Spleen (tissue), 7 donors: Measurements from ENCODE around the gene SHMT2.

Experiments used
- CTCF ChIP-seq, 11 experiments: fragments of 200-600 bp in 7 of 11; fragments of 450-650 bp in 4 of 11; sonication (generic) in 4 of 11; IDR thresholded peaks in 8 of 11; conservative IDR thresholded peaks in 3 of 11; 1 replicate in 7 of 11; 2 replicates in 4 of 11; pipeline versions ENCODE4 v1.4.0 to v1.8.0; 2016 to 2021; ENCODE audit warnings: antibody characterized with exemption in 11 of 11, inconsistent platforms in 4 of 11, mild to moderate bottlenecking in 1 of 11
- POLR2A ChIP-seq, 3 donors: fragments of 450-650 bp; IDR thresholded peaks; one replicate each; pipeline ENCODE4 v1.5.1; 2017; ENCODE audit warnings: antibody characterized with exemption in 3 of 3, mild to moderate bottlenecking in 1 of 3
- POLR2AphosphoS5 ChIP-seq, 3 donors: sonication (generic); formaldehyde crosslinking; IDR thresholded peaks; one replicate each; pipeline ENCODE4 v1.5.1; 2017; ENCODE audit warnings: antibody characterized with exemption in 3 of 3
- donor health status: DM: no; HTN: no; CAD: no; lungs with moderate emphysema.
- donor health status: DM: no; HTN: no; CAD: no.
- donor health status: DM: no; HTN: no; CAD: no.

GRCh38 chr12:57237932-57238853 is 8.7 kb downstream of the SHMT2 start:
- TF ChIP-seq CTCF (IDR thresholded peaks at IDR 0.05 in 8 of 11, conservative IDR thresholded peaks at IDR 0.05 in 3 of 11) (no peak), POLR2AphosphoS5 (IDR thresholded peaks at IDR 0.05) (no peak), POLR2A (IDR thresholded peaks at IDR 0.05) (no peak)
